Stimulated activated CD4-positive, alpha-beta T cell treated with anti-CD3 and anti-CD28 coated beads, Interleukin-2, amount 100 ng/mL, for 48 hours (primary cell): ENCODE measurements around the gene GSTT4.
"Not testable (repeated sequence)": the region's sequence is repeated elsewhere in the genome, so short reads cannot be mapped to it uniquely, and the experiment has no call there.

Source experiments
- DNase-seq, 2 donors: peaks; one replicate each; pipeline ENCODE4 v3.0.0-alpha.2; 2020

GSTT4 gene

GRCh38 chr22:23949764-23950163, 55.5 kb downstream of the GSTT4 start:
- DNase-seq: not testable (repeated sequence)
